Measurements from ENCODE around the gene PIWIL1.

The PIWIL1 gene

GRCh38 chr12:130338794-130339601, 1.3 kb downstream of the PIWIL1 start:
- no peak for DNase-seq

DNA sequence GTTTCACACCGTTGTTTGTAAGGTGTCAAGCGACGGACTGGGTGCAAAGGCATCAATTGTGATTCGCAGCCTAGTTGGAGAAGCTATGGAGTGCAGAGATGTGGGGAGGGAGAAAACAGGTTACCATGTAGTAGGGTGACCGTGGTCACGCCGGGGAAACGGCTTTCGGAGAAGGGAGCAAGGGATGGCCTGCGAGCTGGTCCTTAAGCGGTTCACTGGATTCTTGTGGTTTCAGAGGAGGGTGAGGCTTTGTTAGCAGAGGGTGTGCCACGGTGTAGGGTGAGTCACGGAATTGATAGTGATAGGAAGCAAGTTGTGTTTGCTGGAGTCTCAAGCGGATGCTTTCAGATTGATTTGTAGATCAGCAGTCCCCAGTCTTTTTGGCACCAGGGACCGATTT, 2.3 kb downstream of the PIWIL1 start:
- no peak for DNase-seq

- no peak for DNase-seq
Observed at GRCh38 chr12:130342442-130342841, 4.8 kb downstream of the PIWIL1 start.

GRCh38 chr12:130342842-130343241, 5.2 kb downstream of the PIWIL1 start:
- no peak for DNase-seq

DNA sequence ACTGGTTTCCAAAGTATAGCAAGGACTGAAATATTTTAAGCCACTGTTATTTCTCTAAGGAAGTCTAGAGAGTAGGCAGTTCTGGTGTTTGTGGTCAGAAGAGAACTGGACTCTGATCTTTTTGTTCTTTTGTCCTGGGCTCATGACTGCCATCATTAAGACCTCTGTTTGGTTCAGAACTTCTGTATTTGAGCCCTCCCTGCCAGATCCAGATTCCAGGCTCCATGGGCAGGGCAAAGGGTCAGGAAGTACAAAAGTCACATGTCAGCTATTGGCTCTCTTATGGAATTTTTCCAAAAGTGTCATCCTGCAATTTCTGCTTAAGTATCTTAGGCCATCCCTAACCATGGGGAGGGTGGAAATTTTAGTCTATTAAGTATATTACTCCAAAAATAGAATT, 6.8 kb downstream of the PIWIL1 start:
- DNase-seq: no peak

GRCh38 chr12:130345292-130345691, 7.6 kb downstream of the PIWIL1 start:
- no peak for DNase-seq

DNA sequence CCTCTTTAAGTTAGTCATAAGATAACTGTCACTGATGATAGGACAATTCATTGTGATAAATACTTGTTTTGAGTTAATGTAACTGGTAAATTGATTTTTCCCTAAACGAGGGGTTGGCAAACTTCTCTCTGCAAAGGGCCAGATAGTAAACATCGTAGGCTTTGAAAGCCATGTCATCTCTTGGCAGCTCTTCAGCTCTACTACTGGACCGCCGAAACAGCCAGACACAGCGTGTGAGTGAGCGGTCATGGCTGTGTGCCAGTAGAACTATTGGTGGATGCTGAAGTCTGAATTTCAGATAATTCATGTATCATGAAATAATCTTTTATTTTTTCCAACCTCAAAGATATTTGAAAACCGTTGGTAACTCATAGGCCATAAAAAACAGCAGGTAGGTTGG, 9.9 kb downstream of the PIWIL1 start:
- DNase-seq: no peak

GRCh38 chr12:130350715-130351114, 13.0 kb downstream of the PIWIL1 start:
- no peak for DNase-seq

DNA sequence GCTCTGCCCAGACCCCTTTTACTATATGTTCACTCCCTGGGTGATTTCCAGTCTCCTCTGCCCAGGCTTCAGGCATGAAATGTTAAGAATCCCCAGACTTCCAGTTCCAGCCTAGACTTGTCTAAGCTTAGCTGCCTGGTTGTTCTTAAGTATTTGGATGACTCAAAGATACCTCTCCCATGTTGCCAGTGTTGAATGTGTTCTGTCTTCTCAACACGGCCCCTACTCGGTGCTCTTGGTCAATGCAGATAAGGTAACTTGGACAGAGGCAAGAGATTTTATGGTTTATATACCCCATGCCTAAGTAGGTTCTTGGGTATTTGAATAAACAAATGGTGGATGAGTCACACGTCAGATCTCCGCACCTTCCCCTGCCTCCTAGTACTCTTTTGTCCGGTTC, 13.6 kb downstream of the PIWIL1 start:
- DNase-seq: no peak

GRCh38 chr12:130353081-130353480, 15.4 kb downstream of the PIWIL1 start:
- no peak for DNase-seq

DNA sequence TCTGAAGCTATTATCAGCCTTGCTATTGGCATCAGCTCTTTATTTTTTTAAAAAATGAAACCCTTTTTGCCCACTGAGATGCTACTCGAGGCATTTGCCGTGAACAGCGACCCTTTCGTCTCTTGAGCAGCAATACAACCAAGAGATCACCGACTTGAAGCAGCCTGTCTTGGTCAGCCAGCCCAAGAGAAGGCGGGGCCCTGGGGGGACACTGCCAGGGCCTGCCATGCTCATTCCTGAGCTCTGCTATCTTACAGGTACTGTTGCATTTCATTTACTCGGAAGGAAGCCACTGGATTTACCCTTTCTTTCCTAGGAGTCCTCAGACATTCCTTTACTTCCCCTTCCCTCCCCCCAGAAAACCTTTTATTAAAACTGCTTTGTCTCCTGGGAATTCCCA, 16.7 kb downstream of the PIWIL1 start:
- DNase-seq: no peak

DNA sequence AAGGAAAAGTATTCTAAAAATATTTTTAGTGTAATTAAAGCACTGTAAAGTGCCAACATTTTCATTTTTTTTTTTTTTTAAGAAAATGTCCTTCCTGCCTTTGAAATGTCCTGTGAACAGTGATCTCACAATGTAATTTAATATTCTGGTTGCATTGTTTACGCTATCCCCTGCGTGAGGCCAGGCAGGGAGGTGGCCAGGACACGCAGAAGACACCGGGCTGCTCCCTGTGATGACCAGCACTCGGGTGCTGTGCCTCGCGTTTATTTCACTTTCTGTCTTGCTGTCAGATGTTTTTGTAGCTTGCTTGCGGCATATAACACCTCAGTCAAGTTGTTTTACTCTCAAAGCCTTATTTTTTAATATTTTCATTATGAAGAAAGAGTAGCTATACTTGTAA, 18.5 kb downstream of the PIWIL1 start:
- DNase-seq: no peak

DNA sequence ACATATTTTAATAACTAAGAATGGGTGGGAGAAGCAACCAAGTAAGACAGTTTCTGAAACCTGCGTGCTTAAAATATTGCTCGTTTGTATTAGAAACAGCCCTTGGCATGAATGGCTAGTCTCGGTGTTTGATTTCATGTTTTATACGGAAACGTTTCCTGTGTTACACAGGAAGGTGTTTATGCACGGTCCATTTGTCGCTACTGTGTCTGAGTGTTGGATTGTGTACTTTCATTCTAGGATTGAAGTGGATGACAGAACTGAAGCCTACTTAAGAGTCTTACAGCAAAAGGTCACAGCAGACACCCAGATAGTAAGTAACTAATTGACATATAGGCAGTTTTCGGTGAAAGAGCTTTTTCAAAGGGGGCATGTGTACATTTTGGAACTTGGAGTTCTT, 19.6 kb downstream of the PIWIL1 start:
- no peak for DNase-seq

DNA sequence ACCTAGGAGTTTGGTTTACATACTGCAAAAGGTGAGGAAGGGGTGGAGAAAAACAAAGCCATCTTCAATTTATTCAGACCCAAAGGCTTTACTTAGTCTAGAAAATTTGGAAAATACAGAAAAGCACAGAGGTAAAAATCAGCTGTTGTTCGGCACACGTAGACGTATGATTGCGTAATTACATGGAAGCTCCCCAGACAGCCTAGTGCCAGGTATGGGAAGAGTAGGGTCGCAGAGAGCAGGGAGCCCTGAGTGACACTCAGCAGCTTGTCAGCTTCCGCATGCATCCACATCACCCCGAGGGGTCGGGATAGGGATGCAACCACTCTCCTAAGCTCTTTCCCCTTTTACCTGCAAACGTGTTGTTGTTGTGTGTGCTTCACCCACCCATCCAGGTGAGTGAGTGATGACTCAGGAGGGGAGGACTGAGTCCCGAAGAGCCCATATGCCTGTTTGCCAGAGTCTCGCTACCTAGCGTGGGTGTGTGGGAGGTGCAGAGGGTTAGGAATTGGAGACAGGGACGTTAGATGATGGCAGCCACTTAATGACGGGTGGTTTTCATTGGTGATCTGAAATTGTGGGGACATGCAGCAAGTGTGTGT, 20.1 kb downstream of the PIWIL1 start:
- DNase-seq: no peak

GRCh38 chr12:130362060-130362459, 24.4 kb downstream of the PIWIL1 start:
- no peak for DNase-seq

GRCh38 chr12:130364578-130364977, 26.9 kb downstream of the PIWIL1 start:
- no peak for DNase-seq

- no peak for DNase-seq
Observed at GRCh38 chr12:130366159-130366558, 28.5 kb downstream of the PIWIL1 start.

GRCh38 chr12:130367003-130367402, 29.3 kb downstream of the PIWIL1 start:
- no peak for DNase-seq

DNA sequence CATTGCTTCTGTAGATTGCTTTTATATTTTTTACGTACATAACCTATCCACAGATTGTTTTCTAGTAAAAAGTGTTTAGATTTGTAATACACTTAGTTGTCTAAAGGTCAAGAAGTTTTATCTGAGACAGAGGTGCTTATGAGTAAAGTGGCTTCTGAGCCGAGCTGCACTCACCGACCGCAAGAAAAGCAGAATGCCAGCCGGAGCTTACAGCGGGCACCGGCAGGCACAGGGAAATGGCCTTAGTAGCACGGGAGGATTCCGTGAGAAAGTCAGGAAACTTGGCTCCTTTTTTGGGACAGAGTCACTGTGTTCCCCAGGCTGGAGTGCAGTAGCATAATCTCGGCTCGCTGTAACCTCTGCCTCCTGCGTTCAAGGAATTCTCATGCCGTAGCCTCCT, 29.8 kb downstream of the PIWIL1 start:
- no peak for DNase-seq

DNA sequence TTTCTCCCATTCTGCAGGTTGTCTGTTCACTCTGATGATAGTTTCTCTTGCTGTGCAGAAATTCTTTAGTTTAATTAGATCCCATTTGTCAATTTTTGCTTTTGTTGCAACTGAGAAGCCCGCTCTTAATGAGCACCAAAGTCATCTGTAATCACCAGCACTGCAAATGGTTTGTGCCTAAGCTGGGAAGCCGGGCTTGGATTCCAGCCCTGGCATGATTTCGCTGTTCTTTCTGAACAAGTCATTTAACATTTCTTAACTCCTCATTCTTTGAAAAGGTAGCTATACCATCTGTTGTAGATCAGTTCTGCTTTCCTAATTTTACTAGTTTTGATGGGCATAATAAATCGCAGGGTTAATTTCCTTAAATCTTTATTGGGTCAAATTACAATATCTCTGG, 32.1 kb downstream of the PIWIL1 start:
- no peak for DNase-seq

- no peak for DNase-seq
Observed at GRCh38 chr12:130371296-130371695, 33.6 kb downstream of the PIWIL1 start.

GRCh38 chr12:130372936-130373335, 35.2 kb downstream of the PIWIL1 start:
- no peak for DNase-seq

DNA sequence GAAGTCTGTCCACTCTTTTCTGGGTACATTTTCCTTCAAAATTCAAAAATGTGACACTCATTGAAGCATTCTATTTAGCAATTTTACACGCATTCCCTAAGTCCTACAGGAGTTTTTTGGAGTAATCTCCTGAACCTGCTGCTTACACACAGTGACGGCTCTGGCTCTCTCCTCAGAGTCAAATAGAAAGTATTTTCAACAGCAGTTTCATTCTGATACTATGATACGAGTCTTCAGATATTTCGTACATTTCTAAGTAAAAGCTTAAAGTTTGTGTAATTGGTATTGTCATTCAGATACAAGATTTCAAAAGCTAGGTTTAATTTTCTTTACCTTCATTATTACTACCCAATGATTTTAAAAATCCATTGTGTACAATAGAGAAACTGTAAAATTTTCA, 36.4 kb downstream of the PIWIL1 start:
- no peak for DNase-seq

DNA sequence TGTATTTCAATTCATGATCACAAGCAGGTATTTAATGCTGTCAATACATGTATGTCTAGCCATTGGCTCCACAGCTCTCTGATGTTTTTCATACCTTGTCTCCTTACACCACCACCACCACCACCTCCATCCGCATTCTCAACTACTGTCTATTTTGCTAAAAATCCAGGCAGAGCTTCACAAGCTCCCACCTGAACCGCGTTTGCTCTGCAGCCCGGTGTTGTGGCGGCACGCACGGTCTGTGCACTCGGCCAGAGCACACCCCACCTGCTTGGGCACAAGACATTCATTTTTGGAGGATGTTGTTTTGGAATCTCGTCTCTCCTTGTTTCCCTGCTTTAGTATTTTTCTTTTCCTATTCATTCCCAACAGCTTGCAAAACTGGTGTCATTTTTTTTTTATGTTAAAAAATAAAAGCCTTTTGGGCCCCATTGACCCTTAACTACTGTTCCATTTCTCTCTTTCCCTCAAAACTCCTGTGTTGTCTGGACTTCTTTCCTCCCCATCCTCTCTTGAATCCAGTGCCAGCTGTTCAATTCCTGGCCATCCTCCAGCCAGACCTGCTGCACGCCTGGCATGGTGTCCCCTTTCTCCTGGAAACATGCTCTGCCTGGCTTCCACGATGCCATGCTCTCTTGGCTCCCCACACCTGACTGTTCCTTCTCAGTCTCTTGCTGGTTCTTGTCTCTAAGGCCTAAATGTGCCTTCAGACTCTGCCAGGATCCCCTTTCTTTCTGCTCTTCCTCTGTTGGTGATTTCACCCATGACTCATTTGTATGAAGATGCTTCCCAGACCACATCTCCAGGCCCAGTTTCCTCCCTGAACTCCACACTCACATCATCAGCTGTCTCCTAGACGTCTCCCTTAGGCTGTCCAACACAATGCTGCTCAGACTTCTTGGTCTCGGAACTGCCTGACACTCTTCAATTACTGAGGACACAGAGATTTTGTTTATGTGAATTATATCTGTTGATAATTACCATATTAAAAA, 37.9 kb downstream of the PIWIL1 start:
- no peak for DNase-seq

Measured in NCI-H2171 (cell line).